Hematopoietic multipotent progenitor cell (in vitro differentiated cells): ENCODE measurements around the gene SLC41A2. TPM values are rescaled to one million over a fixed set of nuclear protein-coding genes. Genes with fewer than 3 reads are reported as not detected.

ENCODE experiments used
- DNase-seq, 3 donors: peaks; one replicate each; pipeline ENCODE4 v3.0.0-alpha.2; 2011 to 2015; ENCODE audit warnings: low read depth in 2 of 3, low spot score in 2 of 3
- total RNA-seq: library from RNA; depleted of rRNA; stranded (reverse); fragments of >200 nt; gene quantifications from one replicate; pipeline ENCODE4 v1.2.3, GENCODE V29; 2012

SLC41A2 gene
- total RNA-seq, 1 donor = 1.1 TPM

DNA sequence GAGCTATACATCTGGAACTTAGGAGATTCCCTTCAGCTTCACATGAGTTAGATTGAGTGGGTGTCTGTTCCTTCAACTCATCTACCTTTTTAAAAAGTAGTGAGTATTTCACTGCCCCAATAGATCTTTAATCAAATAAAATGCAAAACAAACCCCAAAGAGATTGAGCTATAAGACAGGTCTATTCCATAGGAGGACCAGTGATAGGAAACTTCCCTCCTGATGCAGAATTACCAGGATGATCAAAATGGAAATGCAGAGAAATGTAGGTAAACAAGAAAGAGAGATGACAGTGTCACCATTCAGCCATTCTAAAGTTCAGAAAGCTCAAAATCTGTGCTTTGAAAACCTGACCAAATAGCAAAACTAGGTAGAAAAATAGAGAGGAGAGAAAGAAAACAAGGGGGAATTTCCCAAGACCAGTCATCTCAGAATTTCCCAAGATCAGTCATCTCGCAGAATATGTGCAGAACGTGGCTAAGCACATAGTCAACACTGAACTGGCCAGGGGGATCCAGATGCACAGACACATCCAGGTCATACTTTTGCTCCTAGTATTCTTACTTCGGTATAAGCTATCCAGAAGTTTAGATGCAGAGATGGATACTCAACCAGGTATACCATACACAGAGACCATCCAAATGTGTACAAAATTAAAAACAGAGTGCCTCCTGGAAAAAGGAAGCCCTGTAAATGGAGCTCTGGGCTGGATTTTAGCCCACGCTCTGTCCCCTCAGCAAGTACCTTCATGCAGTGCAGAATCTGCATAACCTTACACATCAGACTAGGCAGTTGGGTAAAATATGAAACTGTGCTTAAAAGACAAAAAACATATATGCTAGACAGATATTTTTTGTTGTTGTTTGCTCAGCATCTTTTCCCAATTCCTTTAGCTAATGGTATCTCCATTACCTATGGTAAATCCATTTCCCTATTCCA lies 27.4 kb downstream of the SLC41A2 start:
- peak in 1 of 3 donors; percentile 6 for DNase-seq

- DNase-seq = peak in 2 of 3 donors; percentile 5 to 20
These were observed 28.1 kb downstream of the SLC41A2 start for GRCh38 chr12:104929977-104930376.

GRCh38 chr12:104929368-104929767 lies 28.7 kb downstream of the SLC41A2 start:
- no peak for DNase-seq

DNA sequence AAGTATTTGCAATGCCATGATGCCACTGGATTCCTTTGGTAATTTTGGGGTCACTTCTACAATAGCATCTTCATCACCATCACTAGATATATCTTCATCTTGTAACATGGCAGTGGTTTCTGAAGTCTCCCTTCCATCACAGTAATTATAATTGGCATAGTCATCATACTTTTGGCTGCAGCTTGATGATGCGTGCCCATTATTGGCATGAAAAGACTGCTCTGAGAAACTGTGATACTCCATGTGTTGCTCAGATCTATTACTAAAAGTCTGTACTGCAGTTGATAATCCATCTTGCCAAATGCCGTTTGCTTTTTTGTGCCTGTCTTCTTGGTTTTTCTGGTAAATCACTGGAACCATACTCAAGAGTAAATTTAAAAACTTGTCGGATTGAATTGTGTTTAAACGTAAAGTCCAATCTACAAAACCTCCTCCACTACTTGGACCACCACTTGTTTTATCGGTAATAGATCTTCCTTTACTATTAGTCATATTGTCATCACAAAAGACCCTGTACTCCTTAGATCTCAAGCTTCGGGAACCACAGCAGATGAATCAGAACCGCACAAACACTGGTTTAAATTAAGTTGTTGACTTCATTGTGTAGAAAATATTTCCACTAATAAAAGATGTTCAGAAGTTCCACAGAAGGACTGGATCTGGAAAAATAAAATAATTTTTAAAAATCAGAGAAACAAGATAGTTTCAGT lies 29.9 kb downstream of the SLC41A2 start:
- DNase-seq = no peak

GRCh38 chr12:104925501-104925900 lies 32.6 kb downstream of the SLC41A2 start:
- DNase-seq = no peak

DNA sequence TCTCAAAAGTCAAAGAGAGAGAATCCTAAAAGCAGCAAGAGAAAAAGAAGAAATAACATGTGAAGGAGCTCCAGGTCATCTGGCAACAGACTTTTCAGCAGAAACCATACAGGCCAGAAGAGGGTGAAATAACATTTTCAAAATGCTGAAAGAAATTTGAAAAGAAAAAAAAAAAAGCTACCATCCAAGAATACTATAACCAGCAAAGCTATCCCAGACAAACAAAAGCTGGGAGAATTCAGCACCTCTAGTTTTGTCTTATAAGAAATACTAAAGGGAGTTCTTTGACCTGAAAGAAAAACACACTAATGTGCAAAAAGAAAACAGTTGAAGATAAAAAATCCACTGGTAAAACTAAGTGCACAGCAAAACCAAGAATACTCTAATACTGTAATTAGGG lies 36.8 kb downstream of the SLC41A2 start:
- DNase-seq = no peak

DNA sequence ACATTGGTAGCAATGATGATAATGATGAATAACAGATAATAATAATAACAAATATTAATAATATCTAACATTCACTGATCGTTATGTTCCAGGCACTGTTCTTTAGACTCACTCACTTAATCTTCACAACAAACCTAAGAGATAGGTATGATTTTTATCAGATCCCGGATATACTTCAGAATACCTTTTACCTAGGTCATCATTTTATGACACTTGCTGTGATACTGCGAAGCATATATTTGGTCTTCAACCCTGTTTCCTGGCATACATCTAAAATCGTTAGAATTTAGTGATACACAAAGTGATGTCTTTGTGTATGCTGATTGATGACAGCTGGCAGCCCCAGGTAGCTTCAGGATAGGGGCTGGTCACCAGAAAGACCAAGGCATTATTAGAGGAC lies 46.1 kb downstream of the SLC41A2 start:
- DNase-seq = no peak

DNA sequence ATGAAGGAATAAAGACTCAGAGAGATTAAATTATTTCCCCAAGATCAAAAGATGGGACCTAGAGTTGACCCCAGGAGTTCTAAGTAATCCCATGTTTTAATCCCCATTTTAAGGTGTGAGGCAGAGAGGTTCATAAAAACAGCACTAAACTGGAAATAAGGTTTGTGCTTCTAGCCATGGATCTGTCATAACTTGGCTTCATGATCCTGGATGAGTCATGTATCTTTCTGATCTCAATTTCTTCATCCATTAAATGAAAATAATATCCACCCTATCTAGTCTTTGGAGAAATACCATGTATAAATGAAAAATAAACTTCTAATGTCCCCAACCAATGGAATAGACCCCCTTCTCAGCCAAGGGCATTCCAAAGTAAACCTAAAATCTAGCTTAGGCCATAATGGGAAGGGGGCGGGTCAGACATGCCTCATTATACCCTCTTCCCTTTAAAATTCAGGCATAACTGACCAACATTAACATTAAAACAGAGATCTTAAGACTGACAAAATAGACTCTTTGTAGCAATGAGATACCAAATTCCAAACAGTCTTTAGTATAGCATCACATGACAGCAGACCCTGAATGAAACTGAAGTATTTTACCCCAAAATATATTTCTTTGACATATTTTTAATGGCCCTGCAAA lies 47.8 kb downstream of the SLC41A2 start:
- DNase-seq = no peak

DNA sequence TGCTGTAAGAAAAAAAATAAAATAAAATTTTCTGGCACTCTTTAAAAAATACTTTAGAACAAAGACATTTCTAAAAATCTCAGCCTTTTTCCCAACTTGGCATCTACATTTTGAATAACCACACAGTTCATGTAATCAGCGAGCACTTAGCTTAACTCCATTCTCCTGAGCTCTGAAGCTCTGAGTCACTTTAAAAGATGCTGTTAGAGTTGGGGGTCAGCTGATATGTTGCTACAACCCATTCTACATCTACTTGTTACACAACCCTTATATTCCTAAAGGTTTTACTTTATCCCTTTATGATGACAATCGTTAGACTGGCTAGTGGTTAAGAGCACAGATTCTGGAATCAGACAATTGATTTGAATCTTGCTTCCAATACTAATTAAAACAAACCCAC lies 48.3 kb downstream of the SLC41A2 start:
- DNase-seq = no peak

Other genes starting within 250 kb of the SLC41A2 start
- 3.8 TPM for gene NOPCHAP1, start 28.0 kb upstream of the SLC41A2 start, total RNA-seq
- under 0.01 TPM for gene ALDH1L2, start 126.2 kb upstream of the SLC41A2 start, total RNA-seq
- gene WASHC4, start 149.4 kb upstream of the SLC41A2 start, total RNA-seq = 35.5 TPM